Measurements from ENCODE around the gene THADA.

DNA sequence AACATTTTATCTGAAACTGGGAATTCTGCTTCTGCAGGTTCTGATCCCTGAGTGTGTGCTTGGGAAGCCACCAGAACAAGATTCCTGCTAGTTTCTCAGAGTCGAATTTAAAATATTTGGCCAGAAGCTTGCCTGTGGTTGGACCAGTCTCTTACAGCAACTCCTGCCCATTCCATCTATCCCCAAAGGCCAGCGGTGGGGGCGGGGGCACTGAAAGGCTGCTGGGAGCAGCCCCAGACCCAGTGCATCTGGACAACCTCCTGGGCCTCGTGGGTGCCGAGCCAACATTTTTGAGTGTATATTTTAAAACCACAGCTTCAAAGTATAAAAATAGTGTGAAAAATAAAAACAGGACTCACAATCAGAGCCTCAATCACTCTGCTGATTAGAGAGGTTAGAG lies 330.8 kb downstream of the THADA start:
- TF ChIP-seq CTCF (IDR thresholded peaks at IDR 0.05; ENCODE audit: low read depth, low read length, poor library complexity, severe bottlenecking) (no peak), EZH2phosphoT487 (IDR thresholded peaks at IDR 0.05; ENCODE audit: borderline replicate concordance, low read length) (no peak)

Measured in DOHH2 (cell line).